Measurements from ENCODE around the gene XYLT1. TPM values are rescaled to one million over a fixed set of nuclear protein-coding genes. Genes with fewer than 3 reads are reported as not detected.
A peak's percentile ranks its signal among the peaks of the same experiment; 100 is the strongest.

XYLT1 gene
- total and polyA plus RNA-seq, 9 of the 15 experiments (the other 6 are each of a cell fraction or from before 2014, with no cell fraction given), result 0.03 to 0.09 (median 0.08) TPM; not detected in 6

DNA sequence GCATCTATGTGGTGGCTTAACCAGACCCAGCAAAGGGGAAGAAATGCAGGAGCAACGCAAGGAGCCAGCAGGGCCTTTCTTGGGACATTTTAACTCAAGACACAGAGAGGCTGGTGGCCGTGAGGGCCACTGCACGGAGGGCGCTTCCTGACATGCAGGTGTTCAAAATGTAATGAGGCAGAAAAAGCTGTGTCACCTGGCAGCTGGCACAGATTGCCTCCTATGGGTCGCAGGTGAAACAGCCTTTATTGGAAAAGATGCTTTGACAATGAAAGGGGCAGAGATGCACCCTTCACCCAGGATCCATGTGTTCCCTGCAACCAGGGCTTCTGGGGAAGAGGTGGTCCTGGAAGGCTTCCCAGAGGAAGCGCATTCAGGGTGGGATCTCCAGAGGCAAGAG, 219.3 kb downstream of the XYLT1 start (continued):
- TF ChIP-seq, protein P1, sequence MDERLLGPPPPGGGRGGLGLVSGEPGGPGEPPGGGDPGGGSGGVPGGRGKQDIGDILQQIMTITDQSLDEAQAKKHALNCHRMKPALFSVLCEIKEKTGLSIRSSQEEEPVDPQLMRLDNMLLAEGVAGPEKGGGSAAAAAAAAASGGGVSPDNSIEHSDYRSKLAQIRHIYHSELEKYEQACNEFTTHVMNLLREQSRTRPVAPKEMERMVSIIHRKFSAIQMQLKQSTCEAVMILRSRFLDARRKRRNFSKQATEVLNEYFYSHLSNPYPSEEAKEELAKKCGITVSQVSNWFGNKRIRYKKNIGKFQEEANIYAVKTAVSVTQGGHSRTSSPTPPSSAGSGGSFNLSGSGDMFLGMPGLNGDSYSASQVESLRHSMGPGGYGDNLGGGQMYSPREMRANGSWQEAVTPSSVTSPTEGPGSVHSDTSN (CRISPR knock-in tag; IDR thresholded peaks at IDR 0.05; ENCODE audit: low read depth), result no peak
- TF ChIP-seq, protein P1 (tag; conservative IDR thresholded peaks at IDR 0.05; ENCODE audit: low read depth), result no peak
- TF ChIP-seq CHD2 (IDR thresholded peaks at IDR 0.05; ENCODE audit: low read depth, low read length), result no peak
- TF ChIP-seq BHLHE40 (IDR thresholded peaks at IDR 0.05; ENCODE audit: low read length), result no peak
- no peak for TF ChIP-seq CSDE1 (IDR thresholded peaks at IDR 0.05)
- TF ChIP-seq CCAR2 (IDR thresholded peaks at IDR 0.05; ENCODE audit: low read depth, low read length), result no peak

DNA sequence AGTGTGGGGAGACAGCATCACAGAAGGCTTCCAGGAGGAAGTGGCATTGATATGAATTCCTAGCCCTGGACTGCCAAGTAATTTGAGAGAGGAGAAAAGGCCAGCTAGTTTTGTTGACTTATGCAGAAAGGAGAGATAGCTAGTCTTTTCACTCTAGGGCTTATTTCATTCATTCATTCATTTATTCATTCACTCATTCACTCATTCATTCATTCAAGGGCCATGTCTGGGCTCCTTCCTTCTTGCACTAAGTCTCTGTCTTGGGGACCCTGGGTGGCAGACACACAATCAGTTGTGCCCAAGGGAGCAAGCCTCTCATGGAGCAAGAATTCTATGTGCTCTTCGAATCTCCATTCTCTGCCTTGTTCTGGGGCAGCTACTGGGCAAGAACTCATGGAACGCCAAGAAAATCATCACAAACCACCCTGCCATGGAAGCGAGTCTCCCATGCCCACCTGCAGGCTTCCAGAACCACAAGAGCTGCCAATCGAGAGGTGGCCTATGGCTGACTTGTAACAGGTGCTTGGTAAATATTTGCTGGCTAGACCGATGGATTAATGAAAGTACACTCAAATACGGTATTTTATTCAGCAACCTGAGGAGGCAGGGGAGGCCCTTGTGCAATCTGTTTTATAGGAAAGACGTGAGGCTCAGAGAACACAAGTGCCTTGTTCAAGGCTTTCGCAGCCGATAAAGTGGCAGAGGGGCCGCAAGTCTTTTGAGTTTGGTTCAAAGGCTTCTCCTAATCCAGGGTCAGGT, 223.6 kb downstream of the XYLT1 start:
- no peak overlapping the region for H3K4me2 ChIP-seq (ENCODE audit: insufficient read depth, low read length)
- no peaks in the 10 kb centered on the region for H3K4me1 ChIP-seq (replicated peaks in 1 of 2; ENCODE audit: control insufficient read depth in 2 of 2, insufficient read depth in 2 of 2, low read length in 2 of 2)
- DNase-seq (ENCODE audit: extremely low read depth in 1 of 4, low spot score in 3 of 4) (no peak), ATAC-seq (no peak), FAIRE-seq (no peak)
- intact Hi-C loops (cut with micrococcal nuclease) (no loop called here), in situ Hi-C loops (cut with MboI) (no loop called here)
- CTCF ChIA-PET (ENCODE audit: low intra/inter-chr PET ratio), result no interaction called here
- BruUV-seq (replicated peaks), result no TSS peak
- WGBS (ENCODE audit: insufficient coverage, low coverage, missing lambda C conversion rate), result 0% methylated on average over 9 of the region's 10 CpGs
- no peaks in the 10 kb centered on the region for H3K9me3 ChIP-seq (replicated peaks; ENCODE audit: control insufficient read depth, insufficient read depth, low read depth, low read length)
- H3K27ac ChIP-seq (ENCODE audit: extremely low read depth, low read depth, low read length), result no peak overlapping the region
- TF ChIP-seq, protein P2, sequence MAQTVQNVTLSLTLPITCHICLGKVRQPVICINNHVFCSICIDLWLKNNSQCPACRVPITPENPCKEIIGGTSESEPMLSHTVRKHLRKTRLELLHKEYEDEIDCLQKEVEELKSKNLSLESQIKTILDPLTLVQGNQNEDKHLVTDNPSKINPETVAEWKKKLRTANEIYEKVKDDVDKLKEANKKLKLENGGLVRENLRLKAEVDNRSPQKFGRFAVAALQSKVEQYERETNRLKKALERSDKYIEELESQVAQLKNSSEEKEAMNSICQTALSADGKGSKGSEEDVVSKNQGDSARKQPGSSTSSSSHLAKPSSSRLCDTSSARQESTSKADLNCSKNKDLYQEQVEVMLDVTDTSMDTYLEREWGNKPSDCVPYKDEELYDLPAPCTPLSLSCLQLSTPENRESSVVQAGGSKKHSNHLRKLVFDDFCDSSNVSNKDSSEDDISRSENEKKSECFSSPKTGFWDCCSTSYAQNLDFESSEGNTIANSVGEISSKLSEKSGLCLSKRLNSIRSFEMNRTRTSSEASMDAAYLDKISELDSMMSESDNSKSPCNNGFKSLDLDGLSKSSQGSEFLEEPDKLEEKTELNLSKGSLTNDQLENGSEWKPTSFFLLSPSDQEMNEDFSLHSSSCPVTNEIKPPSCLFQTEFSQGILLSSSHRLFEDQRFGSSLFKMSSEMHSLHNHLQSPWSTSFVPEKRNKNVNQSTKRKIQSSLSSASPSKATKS (CRISPR knock-in tag; IDR thresholded peaks at IDR 0.05), result no peak
- TF ChIP-seq ZNF24 (IDR thresholded peaks at IDR 0.05) (peak; percentile 66; the same call in 1 of the 2 replicates), PTBP1 (IDR thresholded peaks at IDR 0.05; ENCODE audit: low read depth, low read length) (no peak), ZKSCAN3 (CRISPR knock-in tag; IDR thresholded peaks at IDR 0.05) (no peak)
- no peak overlapping the region for H3K9ac ChIP-seq (ENCODE audit: insufficient read depth in 1 of 2, low read depth in 2 of 2, low read length in 2 of 2)
- H3K9me1 ChIP-seq (ENCODE audit: control insufficient read depth, insufficient read depth, low read length), result no peaks in the 10 kb centered on the region
- no peaks in the 10 kb centered on the region; the same call in none of the 2 replicates for H4K20me1 ChIP-seq (replicated peaks; ENCODE audit: control insufficient read depth, insufficient read depth, low read length)
- H2AFZ ChIP-seq (ENCODE audit: low read depth, low read length), result no peak overlapping the region
- no peaks in the 10 kb centered on the region for H3K36me3 ChIP-seq (ENCODE audit: control insufficient read depth, insufficient read depth, low read length)
- POLR2A ChIA-PET, result no interaction called here
- no peak overlapping the region for H3K4me3 ChIP-seq
- peaks cover 0 to 26% of the 10 kb centered on the region in 2 experiments; a peak in 2 of 5 replicates for H3K27me3 ChIP-seq (ENCODE audit: control insufficient read depth in 2 of 2, insufficient read depth in 2 of 2, low read length in 2 of 2)
- H3K79me2 ChIP-seq (ENCODE audit: control insufficient read depth, insufficient read depth, low read length), result no peaks in the 10 kb centered on the region

Data from K562 (cell line).